ENCODE measurements around the gene ELAC2. TPM values are rescaled to one million over a fixed set of nuclear protein-coding genes. Genes with fewer than 3 reads are reported as not detected.

The ELAC2 gene
- polyA plus RNA-seq, 1 donor (not counting 4 experiments of a cell fraction or from before 2014, with no cell fraction given): 78.7 TPM

DNA sequence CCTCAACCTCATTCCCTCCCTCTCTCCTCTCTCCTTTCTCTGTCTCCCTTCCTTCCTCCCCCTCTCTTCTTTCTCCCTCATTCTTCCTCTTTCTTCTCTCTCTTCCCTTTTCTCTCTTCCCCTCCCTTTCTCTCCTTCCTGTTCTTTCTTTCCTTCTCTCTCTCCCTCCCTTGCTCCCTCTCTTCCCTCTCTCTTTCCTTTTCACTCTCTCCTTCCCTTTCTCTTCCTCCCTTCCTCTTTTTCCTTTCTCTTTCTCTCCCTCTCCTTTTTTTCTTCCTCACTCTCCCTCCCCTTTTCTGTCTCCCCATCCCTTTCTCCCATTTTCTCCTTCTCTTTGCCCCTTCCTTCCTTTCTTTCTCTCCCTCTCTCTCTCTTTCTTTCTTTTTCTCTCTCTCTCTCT lies 7.9 kb upstream of the ELAC2 start:
- H2AFZ ChIP-seq (ENCODE audit: control insufficient read depth, low read length): no peak overlapping the region
- no peaks in the 10 kb centered on the region for H3K9me1 ChIP-seq (ENCODE audit: control insufficient read depth, extremely low read depth, insufficient read depth, low read length)
- no peaks in the 10 kb centered on the region for H3K79me2 ChIP-seq (ENCODE audit: control insufficient read depth, insufficient read depth, low read length)
- H3K9me3 ChIP-seq (ENCODE audit: control insufficient read depth, low read depth, low read length): no peaks in the 10 kb centered on the region
- no peak overlapping the region for H3K27ac ChIP-seq (ENCODE audit: control insufficient read depth, insufficient read depth, low read length)
- no peaks in the 10 kb centered on the region for H3K27me3 ChIP-seq (ENCODE audit: control insufficient read depth, extremely low read depth, insufficient read depth, low read length)
- no peaks in the 10 kb centered on the region for H4K20me1 ChIP-seq (ENCODE audit: control insufficient read depth, extremely low read depth, insufficient read depth, low read length)
- H3K4me1 ChIP-seq (ENCODE audit: control insufficient read depth, extremely low read depth, insufficient read depth, low read length): no peaks in the 10 kb centered on the region
- no peaks in the 10 kb centered on the region for H3K36me3 ChIP-seq (ENCODE audit: control insufficient read depth in 2 of 2, extremely low read depth in 1 of 2, insufficient read depth in 2 of 2, low read length in 2 of 2)
- dilution Hi-C loops (cut with MboI; ENCODE audit: extremely low pct_ligation_motif_present, low sequenced_read_pairs): no loop called here
- no peak overlapping the region for H3K9ac ChIP-seq (ENCODE audit: control insufficient read depth, extremely low read depth, insufficient read depth, low read length)
- no peak for FAIRE-seq
- H3K4me3 ChIP-seq (ENCODE audit: control insufficient read depth in 2 of 3, extremely low read depth in 1 of 3, insufficient read depth in 2 of 3, low read depth in 1 of 3, low read length in 3 of 3): no peak overlapping the region
- TF ChIP-seq EZH2 (IDR thresholded peaks at IDR 0.05; ENCODE audit: low read length): no peak
- TF ChIP-seq, protein P1, sequence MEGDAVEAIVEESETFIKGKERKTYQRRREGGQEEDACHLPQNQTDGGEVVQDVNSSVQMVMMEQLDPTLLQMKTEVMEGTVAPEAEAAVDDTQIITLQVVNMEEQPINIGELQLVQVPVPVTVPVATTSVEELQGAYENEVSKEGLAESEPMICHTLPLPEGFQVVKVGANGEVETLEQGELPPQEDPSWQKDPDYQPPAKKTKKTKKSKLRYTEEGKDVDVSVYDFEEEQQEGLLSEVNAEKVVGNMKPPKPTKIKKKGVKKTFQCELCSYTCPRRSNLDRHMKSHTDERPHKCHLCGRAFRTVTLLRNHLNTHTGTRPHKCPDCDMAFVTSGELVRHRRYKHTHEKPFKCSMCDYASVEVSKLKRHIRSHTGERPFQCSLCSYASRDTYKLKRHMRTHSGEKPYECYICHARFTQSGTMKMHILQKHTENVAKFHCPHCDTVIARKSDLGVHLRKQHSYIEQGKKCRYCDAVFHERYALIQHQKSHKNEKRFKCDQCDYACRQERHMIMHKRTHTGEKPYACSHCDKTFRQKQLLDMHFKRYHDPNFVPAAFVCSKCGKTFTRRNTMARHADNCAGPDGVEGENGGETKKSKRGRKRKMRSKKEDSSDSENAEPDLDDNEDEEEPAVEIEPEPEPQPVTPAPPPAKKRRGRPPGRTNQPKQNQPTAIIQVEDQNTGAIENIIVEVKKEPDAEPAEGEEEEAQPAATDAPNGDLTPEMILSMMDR (optimal IDR thresholded peaks at IDR 0.05 in 1 of 3, IDR thresholded peaks at IDR 0.05 in 1 of 3, conservative IDR thresholded peaks at IDR 0.05 in 1 of 3; ENCODE audit: extremely low read depth in 1 of 3, insufficient read depth in 2 of 3, low read length in 3 of 3): no peak
- H3K4me2 ChIP-seq (ENCODE audit: control insufficient read depth, extremely low read depth, insufficient read depth, low read depth, low read length): no peak overlapping the region
- DNase-seq (ENCODE audit: low read depth, low spot score): no peak

DNA sequence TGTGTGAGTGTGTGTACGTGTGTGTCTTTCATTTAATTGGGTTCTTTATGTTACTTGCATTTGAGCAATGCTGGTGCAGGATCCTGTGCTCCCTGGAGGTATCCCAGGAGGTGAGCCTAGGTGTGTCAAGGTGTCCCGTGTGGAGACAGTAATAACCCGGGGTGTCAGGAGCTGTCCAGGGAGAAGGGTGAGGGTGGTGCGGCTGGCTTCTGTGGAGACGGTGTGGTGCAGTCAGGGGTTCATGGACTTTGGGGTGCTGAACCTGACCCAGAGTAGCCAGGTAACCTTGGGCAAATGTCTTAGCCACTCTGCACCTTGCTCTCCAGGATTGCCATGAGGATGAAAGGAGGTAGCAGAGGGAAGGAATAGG lies 7.4 kb upstream of the ELAC2 start:
- no peak for TF ChIP-seq EZH2 (IDR thresholded peaks at IDR 0.05; ENCODE audit: low read length)
- TF ChIP-seq, protein P1 (optimal IDR thresholded peaks at IDR 0.05 in 1 of 3, IDR thresholded peaks at IDR 0.05 in 1 of 3, conservative IDR thresholded peaks at IDR 0.05 in 1 of 3; ENCODE audit: extremely low read depth in 1 of 3, insufficient read depth in 2 of 3, low read length in 3 of 3): no peak
- no peaks in the 10 kb centered on the region for H3K79me2 ChIP-seq (ENCODE audit: control insufficient read depth, insufficient read depth, low read length)
- H3K9me1 ChIP-seq (ENCODE audit: control insufficient read depth, extremely low read depth, insufficient read depth, low read length): no peaks in the 10 kb centered on the region
- H3K36me3 ChIP-seq (ENCODE audit: control insufficient read depth in 2 of 2, extremely low read depth in 1 of 2, insufficient read depth in 2 of 2, low read length in 2 of 2): no peaks in the 10 kb centered on the region
- H3K4me3 ChIP-seq (ENCODE audit: control insufficient read depth in 2 of 3, extremely low read depth in 1 of 3, insufficient read depth in 2 of 3, low read depth in 1 of 3, low read length in 3 of 3): no peak overlapping the region
- no peaks in the 10 kb centered on the region for H3K27me3 ChIP-seq (ENCODE audit: control insufficient read depth, extremely low read depth, insufficient read depth, low read length)
- no peak overlapping the region for H3K4me2 ChIP-seq (ENCODE audit: control insufficient read depth, extremely low read depth, insufficient read depth, low read depth, low read length)
- H3K9me3 ChIP-seq (ENCODE audit: control insufficient read depth, low read depth, low read length): no peaks in the 10 kb centered on the region
- dilution Hi-C loops (cut with MboI; ENCODE audit: extremely low pct_ligation_motif_present, low sequenced_read_pairs): no loop called here
- FAIRE-seq (no peak), DNase-seq (ENCODE audit: low read depth, low spot score) (no peak)
- no peak overlapping the region for H3K27ac ChIP-seq (ENCODE audit: control insufficient read depth, insufficient read depth, low read length)
- no peak overlapping the region for H3K9ac ChIP-seq (ENCODE audit: control insufficient read depth, extremely low read depth, insufficient read depth, low read length)
- no peak overlapping the region for H2AFZ ChIP-seq (ENCODE audit: control insufficient read depth, low read length)
- no peaks in the 10 kb centered on the region for H4K20me1 ChIP-seq (ENCODE audit: control insufficient read depth, extremely low read depth, insufficient read depth, low read length)
- H3K4me1 ChIP-seq (ENCODE audit: control insufficient read depth, extremely low read depth, insufficient read depth, low read length): no peaks in the 10 kb centered on the region
